Suppressor macrophage treated with lipopolysaccharide for 1 hour (primary cell): ENCODE results near the gene USE1.

Experiments used
- DNase-seq, 3 donors: peaks; one replicate each; pipeline ENCODE4 v3.0.0-alpha.2; 2020 to 2022

Gene USE1

GRCh38 chr19:17205237-17206140, 9.7 kb upstream of the USE1 start:
- DNase-seq = peak; percentile 25 to 65 (median 52)

DNA sequence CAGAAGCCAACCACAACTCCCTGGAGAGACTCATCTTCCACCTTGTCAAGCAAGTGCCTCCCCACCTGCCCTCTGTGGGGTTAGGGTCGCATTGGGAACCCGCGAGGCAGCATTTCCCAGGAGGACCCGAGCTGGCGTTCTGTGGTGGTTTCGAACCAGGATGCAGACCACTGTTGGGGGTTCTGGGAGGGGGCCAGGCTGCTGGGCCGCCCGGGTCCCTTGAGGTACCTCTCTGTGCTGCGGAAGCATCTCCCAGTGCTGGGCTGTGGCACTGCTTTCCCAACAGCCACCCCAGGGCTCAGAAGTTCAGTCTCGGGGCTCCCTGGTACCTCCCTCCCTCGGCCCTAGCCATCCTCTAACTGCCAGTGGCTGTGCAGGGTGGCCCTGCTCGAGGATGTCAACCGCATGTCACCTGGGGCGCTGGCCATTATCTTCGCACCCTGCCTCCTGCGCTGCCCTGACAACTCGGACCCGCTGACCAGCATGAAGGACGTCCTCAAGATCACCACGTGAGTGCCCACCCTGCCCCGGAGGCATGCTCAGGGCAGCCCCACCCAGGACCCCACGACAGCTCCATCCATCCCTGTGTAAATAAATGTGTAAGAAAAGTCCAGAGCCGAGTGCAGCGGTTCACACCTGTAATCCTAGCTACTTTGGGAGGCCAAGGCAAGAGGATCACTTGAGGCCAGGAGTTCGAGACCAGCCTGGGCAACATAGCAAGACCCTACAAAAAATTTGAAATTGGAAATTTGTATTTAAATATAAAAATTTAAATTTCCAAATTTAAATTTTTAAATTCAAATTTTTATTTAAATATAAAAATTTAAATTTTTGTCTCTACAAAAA, 8.2 kb upstream of the USE1 start:
- no peak for DNase-seq

- peak; percentile 32 to 56 (median 44) for DNase-seq
Measured at GRCh38 chr19:17209126-17210036, 5.8 kb upstream of the USE1 start.

GRCh38 chr19:17210296-17210695, 4.9 kb upstream of the USE1 start:
- DNase-seq = no peak

GRCh38 chr19:17211547-17212446, 3.4 kb upstream of the USE1 start:
- no peak for DNase-seq

GRCh38 chr19:17213334-17213733, 1.8 kb upstream of the USE1 start:
- no peak for DNase-seq

- DNase-seq = no peak
Measured at GRCh38 chr19:17214508-17215126, 540 bp upstream of the USE1 start.

GRCh38 chr19:17216058-17216670, 1.0 kb downstream of the USE1 start:
- no peak for DNase-seq

GRCh38 chr19:17219286-17219685, 4.1 kb downstream of the USE1 start:
- no peak for DNase-seq

DNA sequence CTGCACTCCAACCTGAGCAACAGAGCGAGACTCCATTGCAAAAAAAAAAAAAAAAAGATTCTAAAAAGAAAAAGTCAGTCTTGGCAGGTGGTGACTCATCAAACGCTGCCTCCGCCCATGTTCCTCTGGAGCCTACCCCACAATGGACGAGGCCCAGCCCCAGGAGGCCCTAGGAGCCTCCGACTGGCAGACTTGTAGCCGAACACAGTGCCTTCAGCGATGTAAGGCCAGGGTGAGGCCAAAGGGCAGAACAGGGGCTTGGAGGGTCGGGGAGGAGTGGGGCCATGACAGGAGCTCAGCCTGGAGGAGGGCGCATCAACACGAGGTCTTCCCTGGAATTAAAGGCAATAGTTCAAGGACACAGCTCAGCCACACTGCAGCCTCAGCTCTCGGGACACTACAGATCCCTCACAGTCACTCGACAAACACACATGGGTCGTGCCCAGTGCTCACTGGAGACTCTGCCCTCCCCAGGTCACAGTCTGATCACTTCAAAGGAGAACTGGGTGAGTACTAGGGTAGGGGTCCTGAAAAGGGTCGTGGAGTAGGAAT, 5.1 kb downstream of the USE1 start:
- peak; percentile 69 to 73 (median 70) for DNase-seq

DNA sequence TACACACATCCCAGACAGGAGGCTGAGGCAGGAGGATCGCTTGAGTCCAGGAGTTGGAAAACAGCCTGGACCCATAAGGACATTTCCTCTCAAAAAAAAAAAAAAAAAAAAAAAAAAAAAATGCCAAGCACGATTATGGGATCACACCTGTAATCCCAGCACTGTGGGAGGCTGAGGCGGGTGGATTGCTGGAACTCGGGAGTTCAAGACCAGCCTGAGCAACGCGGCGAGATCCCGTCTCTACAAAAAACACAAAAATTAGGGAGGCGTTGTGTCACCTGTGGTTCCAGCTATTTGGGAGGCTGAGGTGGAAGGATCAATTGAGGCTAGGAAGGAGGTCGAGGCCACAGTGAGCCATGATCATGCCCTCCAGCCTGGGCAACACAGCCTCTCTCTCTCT, 9.9 kb downstream of the USE1 start:
- DNase-seq = no peak

- peak; percentile 100 for DNase-seq
Measured at GRCh38 chr19:17226002-17226933, 11.1 kb downstream of the USE1 start, which contains the start of gene OCEL1. Gene OCEL1, plus strand, starts transcription at chr19:17226226. Its CDS starts 22 bp downstream, at chr19:17226248.

DNA sequence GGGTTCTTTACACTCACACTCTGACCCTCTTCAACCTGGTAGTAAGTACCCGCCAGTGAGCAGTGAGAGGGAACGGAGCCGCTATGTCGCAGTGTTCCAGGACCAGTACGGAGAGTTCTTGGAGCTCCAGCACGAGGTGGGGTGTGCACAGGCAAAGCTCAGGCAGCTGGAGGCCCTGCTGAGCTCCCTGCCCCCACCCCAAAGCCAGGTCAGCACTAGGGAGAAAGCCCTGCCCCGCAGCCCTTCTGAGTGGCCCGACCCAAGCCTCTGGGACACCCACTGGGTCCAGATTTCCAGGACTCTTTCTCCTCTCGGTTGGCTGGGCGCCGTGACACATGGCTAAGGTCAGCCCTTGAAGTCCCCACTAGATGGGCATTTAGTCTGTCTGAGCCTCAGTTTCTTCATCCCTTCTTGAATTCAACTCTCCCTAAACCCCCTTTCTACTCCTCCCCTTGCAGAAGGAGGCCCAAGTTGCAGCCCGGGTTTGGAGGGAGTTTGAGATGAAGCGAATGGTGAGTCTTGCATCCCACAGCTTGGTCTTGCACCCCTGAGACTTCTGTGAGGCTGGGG, 12.7 kb downstream of the USE1 start:
- no peak for DNase-seq

- DNase-seq = no peak
Measured at GRCh38 chr19:17229890-17230289, 14.7 kb downstream of the USE1 start.

- no peak for DNase-seq
Measured at GRCh38 chr19:17232258-17232657, 17.1 kb downstream of the USE1 start.

DNA sequence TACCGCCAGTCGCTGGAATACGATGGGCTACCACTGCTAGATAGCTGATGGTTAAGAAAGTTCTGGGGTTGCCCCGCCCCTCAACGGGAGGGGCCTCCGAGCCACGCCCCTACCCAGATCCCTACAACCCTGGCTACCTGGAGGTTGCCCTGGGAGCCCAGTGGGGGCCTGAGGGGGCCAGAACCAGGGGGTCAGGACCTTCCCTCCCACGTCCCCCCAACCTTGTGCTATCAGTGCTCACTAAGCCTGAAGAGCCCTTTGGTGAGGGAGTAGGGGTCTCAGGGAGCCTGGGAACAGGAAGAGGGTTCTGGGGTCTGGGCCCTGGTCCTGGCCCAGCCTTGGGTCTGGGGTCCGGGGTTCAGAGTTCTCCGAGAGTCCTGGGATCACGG, 19.7 kb downstream of the USE1 start:
- DNase-seq = peak in 2 of 3 donors; percentile 59 to 74

GRCh38 chr19:17235300-17235970, 20.3 kb downstream of the USE1 start:
- DNase-seq = peak; percentile 67 to 88 (median 74)
